ENCODE measurements around the gene AMER1. TPM values are rescaled to one million over a fixed set of nuclear protein-coding genes. Genes with fewer than 3 reads are reported as not detected.

Gene AMER1
- total and polyA plus RNA-seq, 7 experiments from 2014 or later: 0.05 to 6.6 (median 4.4) TPM

- H3K4me3 Mint-ChIP-seq: peak overlapping the region; percentile 83 to 94 (median 90)
- no peaks in the 10 kb centered on the region for H3K9me3 Mint-ChIP-seq
- ChIA-PET POLR2A (interaction anchor here (1.0 to 1.5 kb wide), 2 partner anchors 11 to 771 kb away, joined by 4 to 6 read pairs; partner anchors contain the start of gene ZC4H2), CTCF (interaction anchor here (1.2 kb wide), 1 partner anchor 830 kb away, joined by 3 read pairs; no protein-coding TSS in a partner anchor)
- ATAC-seq: peak; percentile 95
- no peaks in the 10 kb centered on the region for H3K9me3 ChIP-seq (ENCODE audit: control insufficient read depth in 2 of 3, low read length in 3 of 3)
- no peaks in the 10 kb centered on the region for H3K27me3 Mint-ChIP-seq
- peaks cover 6 to 7% of the 10 kb centered on the region in 2 donors for H3K4me1 ChIP-seq (ENCODE audit: control insufficient read depth in 2 of 2, insufficient read depth in 2 of 2, low read length in 2 of 2)
- H3K36me3 Mint-ChIP-seq: no peaks in the 10 kb centered on the region
- no peaks in the 10 kb centered on the region for H3K36me3 ChIP-seq (ENCODE audit: control insufficient read depth in 2 of 3, insufficient read depth in 3 of 3, low read length in 3 of 3)
- H3K4me3 ChIP-seq (ENCODE audit: low read length): peak overlapping the region; percentile 71
- intact Hi-C loops (cut with micrococcal nuclease): loop anchor here (1.0 to 5.0 kb wide), 8 partner anchors 189 to 1328 kb away; partner anchors contain the start of genes LAS1L (in 2 of the 2), MTMR8 (in 2 of the 2), ZC4H2 (in 2 of the 2) and ZC3H12B (in 1 of the 2)
- peak overlapping the region; percentile 77 for H3K27ac ChIP-seq (ENCODE audit: low read depth, low read length)
- H3K27ac Mint-ChIP-seq: peak overlapping the region; percentile 82 to 95 (median 93)
- H3K4me1 Mint-ChIP-seq: peaks cover 9 to 25% (median 13%) of the 10 kb centered on the region in 7 donors
- DNase-seq: peak; percentile 70 to 88 (median 86)
- H3K27me3 ChIP-seq (ENCODE audit: control insufficient read depth in 2 of 2, insufficient read depth in 2 of 2, low read length in 2 of 2): no peaks in the 10 kb centered on the region
Observed at GRCh38 chrX:64205735-64206501, 410 bp upstream of the AMER1 start.

GRCh38 chrX:64204701-64205440 is 637 bp downstream of the AMER1 start:
- Mint-ChIP-seq H3K27ac (peak overlapping the region in 4 of 9 donors; percentile 13 to 68 (median 48)), H3K36me3 (no peaks in the 10 kb centered on the region), H3K4me1 (peaks cover 9 to 25% (median 13%) of the 10 kb centered on the region in 7 donors), H3K4me3 (peak overlapping the region; percentile 62 to 94 (median 90)), H3K9me3 (no peaks in the 10 kb centered on the region), H3K27me3 (no peaks in the 10 kb centered on the region)
- peak overlapping the region; percentile 71 for H3K4me3 ChIP-seq (ENCODE audit: low read length)
- DNase-seq (peak in 8 of 9 donors; percentile 6 to 29 (median 22)), ATAC-seq (no peak)
- peaks cover 6 to 7% of the 10 kb centered on the region in 2 donors for H3K4me1 ChIP-seq (ENCODE audit: control insufficient read depth in 2 of 2, insufficient read depth in 2 of 2, low read length in 2 of 2)
- no peaks in the 10 kb centered on the region for H3K27me3 ChIP-seq (ENCODE audit: control insufficient read depth in 2 of 2, insufficient read depth in 2 of 2, low read length in 2 of 2)
- no peaks in the 10 kb centered on the region for H3K36me3 ChIP-seq (ENCODE audit: control insufficient read depth in 2 of 3, insufficient read depth in 3 of 3, low read length in 3 of 3)
- no peaks in the 10 kb centered on the region for H3K9me3 ChIP-seq (ENCODE audit: control insufficient read depth in 2 of 3, low read length in 3 of 3)
- intact Hi-C loops (cut with micrococcal nuclease): loop anchor here (1.0 to 5.0 kb wide), 7 partner anchors 190 to 1329 kb away; partner anchors contain the start of genes MTMR8 (in 2 of the 2), ZC4H2 (in 2 of the 2), LAS1L (in 1 of the 2) and ZC3H12B (in 1 of the 2)
- peak overlapping the region; percentile 77 for H3K27ac ChIP-seq (ENCODE audit: low read depth, low read length)
- ChIA-PET POLR2A (interaction anchor here (1.0 to 1.5 kb wide), 3 partner anchors 10 to 772 kb away, joined by 3 to 6 read pairs (median 4); partner anchors contain the start of gene ZC4H2), CTCF (no interaction called here)

GRCh38 chrX:64204252-64204651 is 1.3 kb downstream of the AMER1 start:
- CTCF ChIA-PET: no interaction called here
- DNase-seq (no peak), ATAC-seq (no peak)
- H3K4me3 ChIP-seq (ENCODE audit: low read length): no peak overlapping the region
- H3K36me3 ChIP-seq (ENCODE audit: control insufficient read depth in 2 of 3, insufficient read depth in 3 of 3, low read length in 3 of 3): no peaks in the 10 kb centered on the region
- peak overlapping the region in 4 of 9 donors; percentile 13 to 68 (median 41) for H3K27ac Mint-ChIP-seq
- peaks cover 6 to 7% of the 10 kb centered on the region in 2 donors for H3K4me1 ChIP-seq (ENCODE audit: control insufficient read depth in 2 of 2, insufficient read depth in 2 of 2, low read length in 2 of 2)
- no peaks in the 10 kb centered on the region for H3K27me3 ChIP-seq (ENCODE audit: control insufficient read depth in 2 of 2, insufficient read depth in 2 of 2, low read length in 2 of 2)
- no peaks in the 10 kb centered on the region for H3K36me3 Mint-ChIP-seq
- no peaks in the 10 kb centered on the region for H3K9me3 ChIP-seq (ENCODE audit: control insufficient read depth in 2 of 3, low read length in 3 of 3)
- no peaks in the 10 kb centered on the region for H3K27me3 Mint-ChIP-seq
- intact Hi-C loops (cut with micrococcal nuclease): loop anchor here in 1 of 2 donors (2.0 kb wide), 1 partner anchor 643 kb away; no protein-coding TSS in a partner anchor
- POLR2A ChIA-PET: interaction anchor here (1.0 kb wide), 1 partner anchor 450 kb away, joined by 3 read pairs; no protein-coding TSS in a partner anchor
- H3K27ac ChIP-seq (ENCODE audit: low read depth, low read length): no peak overlapping the region
- H3K9me3 Mint-ChIP-seq: no peaks in the 10 kb centered on the region
- H3K4me1 Mint-ChIP-seq: peaks cover 9 to 25% (median 14%) of the 10 kb centered on the region in 7 donors
- peak overlapping the region; percentile 62 to 90 (median 83) for H3K4me3 Mint-ChIP-seq

- H3K4me1 ChIP-seq (ENCODE audit: control insufficient read depth in 2 of 2, insufficient read depth in 2 of 2, low read length in 2 of 2): peaks cover 6 to 7% of the 10 kb centered on the region in 2 donors
- intact Hi-C loops (cut with micrococcal nuclease): no loop called here
- H3K4me3 Mint-ChIP-seq: peak overlapping the region in 2 of 10 donors; percentile 85 to 90
- no peaks in the 10 kb centered on the region for H3K27me3 ChIP-seq (ENCODE audit: control insufficient read depth in 2 of 2, insufficient read depth in 2 of 2, low read length in 2 of 2)
- H3K9me3 ChIP-seq (ENCODE audit: control insufficient read depth in 2 of 3, low read length in 3 of 3): no peaks in the 10 kb centered on the region
- H3K27me3 Mint-ChIP-seq: no peaks in the 10 kb centered on the region
- ATAC-seq: no peak
- H3K4me3 ChIP-seq (ENCODE audit: low read length): no peak overlapping the region
- H3K36me3 ChIP-seq (ENCODE audit: control insufficient read depth in 2 of 3, insufficient read depth in 3 of 3, low read length in 3 of 3): no peaks in the 10 kb centered on the region
- peak overlapping the region in 1 of 9 donors; percentile 44 for H3K27ac Mint-ChIP-seq
- peaks cover 12 to 25% (median 14%) of the 10 kb centered on the region in 7 donors for H3K4me1 Mint-ChIP-seq
- ChIA-PET POLR2A (no interaction called here), CTCF (no interaction called here)
- H3K9me3 Mint-ChIP-seq: no peaks in the 10 kb centered on the region
- DNase-seq: no peak
- no peak overlapping the region for H3K27ac ChIP-seq (ENCODE audit: low read depth, low read length)
- no peaks in the 10 kb centered on the region for H3K36me3 Mint-ChIP-seq
Observed at GRCh38 chrX:64202808-64203325, 2.6 kb downstream of the AMER1 start.

GRCh38 chrX:64198036-64198435 is 7.5 kb downstream of the AMER1 start:
- H3K4me3 Mint-ChIP-seq: no peak overlapping the region
- peaks cover 0 to 3% (median 2%) of the 10 kb centered on the region in 5 donors for H3K36me3 Mint-ChIP-seq
- H3K27me3 ChIP-seq (ENCODE audit: control insufficient read depth in 2 of 2, insufficient read depth in 2 of 2, low read length in 2 of 2): no peaks in the 10 kb centered on the region
- H3K4me1 Mint-ChIP-seq: peaks cover 4 to 16% (median 9%) of the 10 kb centered on the region in 7 donors
- H3K27ac Mint-ChIP-seq: peak overlapping the region in 1 of 9 donors; percentile 43
- H3K9me3 Mint-ChIP-seq: no peaks in the 10 kb centered on the region
- CTCF ChIA-PET: interaction anchor here (0.5 kb wide), 1 partner anchor 108 kb away, joined by 3 read pairs; no protein-coding TSS in a partner anchor
- H3K4me3 ChIP-seq (ENCODE audit: low read length): no peak overlapping the region
- H3K36me3 ChIP-seq (ENCODE audit: control insufficient read depth in 2 of 3, insufficient read depth in 3 of 3, low read length in 3 of 3): peaks cover 0 to 1% (median 0%) of the 10 kb centered on the region in 3 experiments
- H3K4me1 ChIP-seq (ENCODE audit: control insufficient read depth in 2 of 2, insufficient read depth in 2 of 2, low read length in 2 of 2): no peaks in the 10 kb centered on the region
- no peaks in the 10 kb centered on the region for H3K9me3 ChIP-seq (ENCODE audit: control insufficient read depth in 2 of 3, low read length in 3 of 3)
- POLR2A ChIA-PET: no interaction called here
- ATAC-seq (no peak), DNase-seq (no peak)
- intact Hi-C loops (cut with micrococcal nuclease): no loop called here
- no peak overlapping the region for H3K27ac ChIP-seq (ENCODE audit: low read depth, low read length)
- no peaks in the 10 kb centered on the region for H3K27me3 Mint-ChIP-seq

- H3K27ac Mint-ChIP-seq: no peak overlapping the region
Observed at GRCh38 chrX:64196606-64197005, 8.9 kb downstream of the AMER1 start.

More at GRCh38 chrX:64196606-64197005, 8.9 kb downstream of the AMER1 start:
- Histone ChIP-seq H3K4me3 (ENCODE audit: low read length) (no peak overlapping the region), H3K4me1 (ENCODE audit: control insufficient read depth in 2 of 2, insufficient read depth in 2 of 2, low read length in 2 of 2) (no peaks in the 10 kb centered on the region), H3K27ac (ENCODE audit: low read depth, low read length) (no peak overlapping the region), H3K27me3 (ENCODE audit: control insufficient read depth in 2 of 2, insufficient read depth in 2 of 2, low read length in 2 of 2) (no peaks in the 10 kb centered on the region), H3K36me3 (ENCODE audit: control insufficient read depth in 2 of 3, insufficient read depth in 3 of 3, low read length in 3 of 3) (peaks cover 0 to 14% (median 0%) of the 10 kb centered on the region in 3 experiments), H3K9me3 (ENCODE audit: control insufficient read depth in 2 of 3, low read length in 3 of 3) (no peaks in the 10 kb centered on the region)
- Mint-ChIP-seq H3K9me3 (peaks cover 0 to 1% (median 0%) of the 10 kb centered on the region in 11 donors), H3K36me3 (peaks cover 4 to 11% (median 7%) of the 10 kb centered on the region in 5 donors), H3K27me3 (no peaks in the 10 kb centered on the region), H3K4me3 (no peak overlapping the region), H3K4me1 (peaks cover 0 to 9% (median 5%) of the 10 kb centered on the region in 7 donors)
- ChIA-PET CTCF (no interaction called here), POLR2A (no interaction called here)
- intact Hi-C loops (cut with micrococcal nuclease): no loop called here
- DNase-seq (no peak), ATAC-seq (no peak)

All from naive thymus-derived CD4-positive, alpha-beta T cell (primary cell).